ENCODE data around the gene PDGFRB.

PDGFRB gene

DNA sequence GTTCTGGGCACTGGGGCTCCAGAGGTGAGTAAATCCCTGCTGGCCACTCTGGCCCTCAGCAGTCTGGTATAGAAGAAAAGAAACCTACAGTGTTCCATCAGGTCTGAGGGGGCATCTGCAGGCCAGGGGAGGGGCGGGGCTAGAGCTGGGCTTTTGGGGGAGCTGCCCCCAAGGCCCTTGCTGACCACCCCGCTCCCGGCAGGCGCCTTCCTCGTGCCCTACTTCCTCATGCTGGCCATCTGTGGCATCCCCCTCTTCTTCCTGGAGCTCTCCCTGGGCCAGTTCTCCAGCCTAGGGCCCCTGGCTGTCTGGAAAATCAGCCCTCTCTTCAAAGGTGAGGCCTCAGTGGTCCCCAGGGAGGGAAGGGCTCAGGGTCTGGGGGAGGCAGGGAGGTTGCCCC is 40.9 kb upstream of the PDGFRB start:
- no peak overlapping the region for H3K4me3 ChIP-seq (ENCODE audit: control insufficient read depth, low read depth, low read length)
- no peak for TF ChIP-seq CTCF (IDR thresholded peaks at IDR 0.05; ENCODE audit: control insufficient read depth, insufficient read depth, low read depth, low read length, missing control alignments)
- no peak for DNase-seq (ENCODE audit: low read depth)

DNA sequence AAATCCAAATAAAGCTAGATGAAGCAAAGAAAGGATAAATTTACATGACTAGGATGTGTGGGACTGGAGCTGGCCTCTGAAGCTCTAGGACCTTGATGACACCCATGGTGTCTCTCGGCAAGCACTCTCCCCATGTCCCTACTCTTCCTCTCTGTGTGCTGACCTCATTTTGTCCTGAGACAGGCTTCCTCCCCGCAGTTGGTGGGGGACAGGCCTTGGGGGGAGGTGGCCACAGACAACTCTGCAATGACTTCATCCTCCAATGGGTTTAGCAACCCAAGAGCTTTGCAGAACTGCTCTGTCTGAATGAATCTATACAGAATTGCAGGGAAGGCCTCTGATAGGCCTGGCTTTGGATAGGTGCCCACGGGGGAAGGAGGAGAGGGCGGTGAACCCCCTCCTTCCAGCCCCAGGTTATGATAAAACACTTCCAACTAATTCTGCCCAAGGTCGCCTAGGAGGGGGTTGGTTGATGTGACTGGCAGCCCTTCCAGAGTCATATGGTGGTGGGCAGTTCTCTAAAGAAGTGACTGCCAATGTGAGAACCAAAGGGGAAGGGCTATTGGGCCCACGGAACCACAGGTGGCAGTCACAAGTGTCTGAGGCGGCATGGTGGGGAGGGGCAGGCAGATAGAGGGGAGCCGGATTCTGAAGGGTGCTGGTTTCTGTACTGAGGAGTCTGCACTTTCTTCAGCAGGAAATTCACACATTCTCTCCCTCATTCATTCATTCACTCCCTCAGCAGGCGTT is 40.3 kb upstream of the PDGFRB start:
- no peak for TF ChIP-seq CTCF (IDR thresholded peaks at IDR 0.05; ENCODE audit: control insufficient read depth, insufficient read depth, low read depth, low read length, missing control alignments)
- no peak overlapping the region for H3K4me3 ChIP-seq (ENCODE audit: control insufficient read depth, low read depth, low read length)
- no peak for DNase-seq (ENCODE audit: low read depth)

- DNase-seq (ENCODE audit: low read depth), result no peak
- TF ChIP-seq CTCF (IDR thresholded peaks at IDR 0.05; ENCODE audit: control insufficient read depth, insufficient read depth, low read depth, low read length, missing control alignments), result no peak
- no peak overlapping the region for H3K4me3 ChIP-seq (ENCODE audit: control insufficient read depth, low read depth, low read length)
Measured at GRCh38 chr5:150192462-150192861, 36.8 kb upstream of the PDGFRB start.

GRCh38 chr5:150190987-150191386 is 35.3 kb upstream of the PDGFRB start:
- no peak overlapping the region for H3K4me3 ChIP-seq (ENCODE audit: control insufficient read depth, low read depth, low read length)
- DNase-seq (ENCODE audit: low read depth), result no peak
- TF ChIP-seq CTCF (IDR thresholded peaks at IDR 0.05; ENCODE audit: control insufficient read depth, insufficient read depth, low read depth, low read length, missing control alignments), result no peak

- TF ChIP-seq CTCF (IDR thresholded peaks at IDR 0.05; ENCODE audit: control insufficient read depth, insufficient read depth, low read depth, low read length, missing control alignments), result no peak
- no peak for DNase-seq (ENCODE audit: low read depth)
Measured at GRCh38 chr5:150190503-150190979, 34.9 kb upstream of the PDGFRB start.

GRCh38 chr5:150189728-150190502 is 34.3 kb upstream of the PDGFRB start, which contains the start of gene SLC6A7:
TSS of gene SLC6A7 (plus strand) at chr5:150190062. CDS start at chr5:150190328, 266 bp downstream.
- DNase-seq (ENCODE audit: low read depth), result no peak
- TF ChIP-seq CTCF (IDR thresholded peaks at IDR 0.05; ENCODE audit: control insufficient read depth, insufficient read depth, low read depth, low read length, missing control alignments), result no peak
- no peak within 1 kb of the TSS for H3K4me3 ChIP-seq (ENCODE audit: control insufficient read depth, low read depth, low read length)

More at GRCh38 chr5:150190503-150190979, 34.9 kb upstream of the PDGFRB start:
- no peak overlapping the region for H3K4me3 ChIP-seq (ENCODE audit: control insufficient read depth, low read depth, low read length)
